Activated naive CD4-positive, alpha-beta T cell treated with anti-CD3 and anti-CD28 coated beads, Interleukin-2, amount 10 ng/mL, durations not matched to agents 7 days and 5 days (primary cell): ENCODE measurements around the gene ICE1.
A peak's percentile ranks its signal among the peaks of the same experiment; 100 is the strongest.
"Not testable (repeated sequence)": the region's sequence is repeated elsewhere in the genome, so short reads cannot be mapped to it uniquely, and the experiment has no call there.

Experiments used
- CTCF ChIA-PET: fragments of 350-600 bp; sonication (Branson Sonifier 250); formaldehyde crosslinking; loops from one replicate; lab custom pipeline; 2021; ENCODE audit warnings: antibody characterized with exemption; lab: Charles Lee
- DNase-seq: peaks from one replicate; pipeline ENCODE4 v3.0.0-alpha.2; 2020
- H3K27ac Mint-ChIP-seq: one replicate; pipeline ENCODE4 v1.8.0; 2021; ENCODE audit warnings: mild to moderate bottlenecking, moderate library complexity, mixed read lengths
- H3K27me3 Mint-ChIP-seq: one replicate; pipeline ENCODE4 v1.8.0; 2021; ENCODE audit warnings: mild to moderate bottlenecking, mixed read lengths
- H3K36me3 Mint-ChIP-seq: one replicate; pipeline ENCODE4 v1.8.0; 2021; ENCODE audit warnings: mixed read lengths
- H3K4me1 Mint-ChIP-seq: one replicate; pipeline ENCODE4 v1.8.0; 2021; ENCODE audit warnings: mixed read lengths
- H3K4me3 Mint-ChIP-seq: one replicate; pipeline ENCODE4 v1.8.0; 2021; ENCODE audit warnings: mild to moderate bottlenecking, moderate library complexity, mixed read lengths
- H3K9me3 Mint-ChIP-seq: one replicate; pipeline ENCODE4 v1.8.0; 2021; ENCODE audit warnings: mixed read lengths

ICE1 gene

GRCh38 chr5:5504325-5504724 is 81.8 kb downstream of the ICE1 start:
- no peak for DNase-seq
- Mint-ChIP-seq H3K4me3 (no peak overlapping the region), H3K27me3 (peaks cover 34% of the 10 kb centered on the region), H3K4me1 (no peaks in the 10 kb centered on the region), H3K36me3 (no peaks in the 10 kb centered on the region), H3K9me3 (peaks cover 11% of the 10 kb centered on the region), H3K27ac (no peak overlapping the region)
- CTCF ChIA-PET = interaction anchor here (0.7 kb wide), 1 partner anchor 1968 kb away, joined by 4 read pairs; no protein-coding TSS in a partner anchor

DNA sequence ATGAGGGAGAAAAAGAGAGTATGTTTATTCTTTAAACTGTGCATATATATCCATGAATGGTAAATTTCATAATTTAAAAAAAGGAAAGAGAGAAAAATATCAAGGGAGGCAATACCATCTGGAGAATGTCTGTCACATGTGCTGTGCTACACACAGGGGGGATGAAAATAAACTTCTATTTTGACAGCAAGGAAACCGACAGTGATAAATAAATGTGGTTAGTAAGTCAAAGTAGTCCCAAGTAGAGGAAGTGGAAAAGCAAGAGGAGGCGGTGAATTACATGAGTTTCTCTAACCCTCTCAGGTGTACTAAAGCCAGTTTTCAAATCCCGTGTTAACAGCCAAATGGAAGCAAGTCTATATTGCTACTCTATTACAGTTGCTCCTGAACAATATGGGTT is 83.3 kb downstream of the ICE1 start:
- peaks cover 40% of the 10 kb centered on the region for H3K27me3 Mint-ChIP-seq
- H3K36me3 Mint-ChIP-seq = no peaks in the 10 kb centered on the region
- no peak overlapping the region for H3K27ac Mint-ChIP-seq
- peaks cover 11% of the 10 kb centered on the region for H3K9me3 Mint-ChIP-seq
- no peak for DNase-seq
- no peaks in the 10 kb centered on the region for H3K4me1 Mint-ChIP-seq
- no peak overlapping the region for H3K4me3 Mint-ChIP-seq
- CTCF ChIA-PET = no interaction called here

- no peaks in the 10 kb centered on the region for H3K4me1 Mint-ChIP-seq
- no peak overlapping the region for H3K27ac Mint-ChIP-seq
- no peak for DNase-seq
- no peaks in the 10 kb centered on the region for H3K36me3 Mint-ChIP-seq
- peaks cover 11% of the 10 kb centered on the region for H3K9me3 Mint-ChIP-seq
- CTCF ChIA-PET = interaction anchor here (0.8 kb wide), 1 partner anchor 14 kb away, joined by 3 read pairs; no protein-coding TSS in a partner anchor
- H3K27me3 Mint-ChIP-seq = peaks cover 31% of the 10 kb centered on the region
- H3K4me3 Mint-ChIP-seq = no peak overlapping the region
These were observed 85.9 kb downstream of the ICE1 start for GRCh38 chr5:5508391-5508790.

DNA sequence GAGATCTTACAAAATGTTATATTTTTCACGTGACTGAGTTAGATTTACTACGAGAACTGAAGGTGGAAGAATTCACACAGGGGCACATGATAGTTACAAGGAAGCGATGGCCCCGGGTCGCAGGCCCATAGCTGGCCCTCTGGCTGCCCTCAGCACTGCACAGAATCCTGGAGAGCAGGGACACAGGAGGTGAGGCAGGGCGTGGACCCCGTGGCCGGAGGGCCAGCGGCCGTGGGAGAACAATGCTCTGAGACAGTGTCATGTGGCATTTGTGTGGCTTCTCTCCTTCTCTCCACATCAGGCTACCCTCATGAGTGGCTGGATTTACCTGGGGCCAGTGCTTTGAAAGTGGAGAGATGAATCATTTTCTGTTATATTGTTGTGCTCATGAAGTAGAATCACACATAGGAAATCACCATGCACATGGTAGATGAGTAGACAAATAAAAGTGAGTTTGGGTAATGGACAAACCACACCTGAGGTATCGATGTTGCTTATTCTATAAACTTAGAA is 89.5 kb downstream of the ICE1 start:
- CTCF ChIA-PET = no interaction called here
- Mint-ChIP-seq H3K36me3 (no peaks in the 10 kb centered on the region), H3K27me3 (peaks cover 37% of the 10 kb centered on the region), H3K27ac (no peak overlapping the region), H3K9me3 (no peaks in the 10 kb centered on the region), H3K4me1 (no peaks in the 10 kb centered on the region), H3K4me3 (no peak overlapping the region)
- DNase-seq = no peak

DNA sequence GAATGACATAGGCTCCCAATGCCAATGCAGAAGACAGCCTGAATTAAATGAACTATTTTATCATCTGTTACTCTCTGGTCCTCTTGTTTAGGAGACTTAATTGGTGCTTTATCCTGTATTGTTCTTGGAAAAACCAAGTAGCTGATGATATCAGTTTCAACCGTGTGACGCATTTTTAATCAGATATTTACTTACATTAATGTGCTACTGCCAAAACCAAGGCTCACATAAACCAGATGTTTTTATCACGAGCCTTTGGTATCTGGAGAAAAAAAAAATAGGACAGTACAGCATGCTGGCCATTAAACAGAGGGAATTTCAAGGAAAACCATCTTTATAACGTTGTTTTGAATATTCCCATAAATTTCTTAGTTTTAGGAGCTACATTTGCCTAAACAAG is 90.1 kb downstream of the ICE1 start:
- no peak for DNase-seq

DNA sequence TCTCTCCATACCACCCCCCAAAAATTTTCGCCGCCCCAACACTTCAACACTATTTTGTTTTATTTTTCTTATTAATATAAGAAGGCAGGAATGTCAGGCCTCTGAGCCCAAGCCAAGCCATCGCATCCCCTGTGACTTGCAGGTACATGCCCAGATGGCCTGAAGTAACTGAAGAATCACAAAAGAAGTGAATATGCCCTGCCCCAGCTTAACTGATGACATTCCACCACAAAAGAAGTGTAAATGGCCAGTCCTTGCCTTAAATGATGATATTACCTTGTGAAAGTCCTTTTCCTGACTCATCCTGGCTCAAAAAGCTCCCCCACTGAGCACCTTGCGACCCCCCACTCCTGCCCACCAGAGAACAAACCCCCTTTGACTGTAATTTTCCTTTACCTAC is 98.1 kb downstream of the ICE1 start:
- H3K4me1 Mint-ChIP-seq = peaks cover 25% of the 10 kb centered on the region
- H3K27ac Mint-ChIP-seq, H3K9me3 Mint-ChIP-seq, DNase-seq, H3K4me3 Mint-ChIP-seq, CTCF ChIA-PET: not testable (repeated sequence)
- peaks cover 14% of the 10 kb centered on the region for H3K36me3 Mint-ChIP-seq
- peaks cover 11% of the 10 kb centered on the region for H3K27me3 Mint-ChIP-seq

More for the DNA sequence above, 90.1 kb downstream of the ICE1 start:
- Mint-ChIP-seq H3K36me3 (no peaks in the 10 kb centered on the region), H3K4me3 (no peak overlapping the region), H3K27ac (no peak overlapping the region), H3K9me3 (no peaks in the 10 kb centered on the region), H3K4me1 (no peaks in the 10 kb centered on the region), H3K27me3 (peaks cover 41% of the 10 kb centered on the region)
- CTCF ChIA-PET = interaction anchor here (0.7 kb wide), 1 partner anchor 244 kb away, joined by 4 read pairs; no protein-coding TSS in a partner anchor

GRCh38 chr5:5521029-5521428 is 98.6 kb downstream of the ICE1 start:
- no peak for DNase-seq
- peaks cover 10% of the 10 kb centered on the region for H3K9me3 Mint-ChIP-seq

DNA sequence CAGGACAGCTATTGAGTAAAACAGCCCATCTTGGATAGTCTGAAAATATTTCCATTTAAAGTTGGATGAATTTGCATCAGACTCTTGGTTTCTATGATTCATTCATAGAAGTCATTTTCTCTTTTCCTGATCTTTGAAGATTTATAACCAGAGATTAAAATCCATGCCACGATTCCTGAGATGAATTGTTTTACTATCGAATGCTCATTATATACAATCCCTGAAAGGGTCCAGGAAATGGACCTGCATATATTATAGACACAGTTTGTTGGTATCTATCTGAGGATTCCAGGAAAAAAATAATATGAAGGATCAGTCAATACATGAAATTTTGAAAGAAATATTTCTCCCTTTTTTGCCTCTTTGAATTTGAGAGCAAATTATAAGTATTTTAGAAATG is 99.0 kb downstream of the ICE1 start:
- H3K9me3 Mint-ChIP-seq = peaks cover 10% of the 10 kb centered on the region
- no peak overlapping the region for H3K4me3 Mint-ChIP-seq

More at GRCh38 chr5:5521029-5521428, 98.6 kb downstream of the ICE1 start:
- Mint-ChIP-seq H3K36me3 (peaks cover 15% of the 10 kb centered on the region), H3K27ac (no peak overlapping the region), H3K4me3 (no peak overlapping the region), H3K27me3 (peaks cover 10% of the 10 kb centered on the region), H3K4me1 (peaks cover 25% of the 10 kb centered on the region)
- CTCF ChIA-PET = no interaction called here

DNA sequence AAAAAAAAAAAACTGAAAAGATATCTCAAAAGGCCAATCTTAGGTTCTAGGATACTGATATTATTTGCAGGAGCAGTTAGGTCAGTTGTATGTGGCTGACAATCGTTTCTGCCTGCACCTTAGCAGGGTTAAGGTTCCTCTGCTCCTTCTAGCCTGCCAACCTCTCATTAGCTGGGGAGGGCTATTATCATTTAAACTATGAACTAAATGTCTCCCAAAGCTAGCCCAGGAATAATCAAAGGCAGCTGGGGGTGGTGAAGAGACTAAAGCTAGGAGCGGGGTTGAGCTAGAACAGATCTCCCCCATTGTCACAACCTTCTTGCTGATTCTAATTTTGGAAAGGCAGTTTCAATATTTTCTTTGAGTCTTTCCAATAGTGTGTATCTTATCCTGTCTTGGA is 99.9 kb downstream of the ICE1 start:
- Mint-ChIP-seq H3K9me3 (peaks cover 11% of the 10 kb centered on the region), H3K4me3 (no peak overlapping the region), H3K27ac (no peak overlapping the region), H3K4me1 (peaks cover 25% of the 10 kb centered on the region), H3K36me3 (peaks cover 16% of the 10 kb centered on the region), H3K27me3 (no peaks in the 10 kb centered on the region)
- CTCF ChIA-PET = interaction anchor here (0.6 to 0.9 kb wide), 2 partner anchors 25 to 758 kb away, joined by 3 to 5 read pairs; no protein-coding TSS in a partner anchor
- no peak for DNase-seq

More for the DNA sequence above, 99.0 kb downstream of the ICE1 start:
- H3K27ac Mint-ChIP-seq = no peak overlapping the region
- H3K4me1 Mint-ChIP-seq = peaks cover 25% of the 10 kb centered on the region
- no peak for DNase-seq
- peaks cover 5% of the 10 kb centered on the region for H3K27me3 Mint-ChIP-seq
- peaks cover 16% of the 10 kb centered on the region for H3K36me3 Mint-ChIP-seq
- CTCF ChIA-PET = no interaction called here

- Mint-ChIP-seq H3K27me3 (no peaks in the 10 kb centered on the region), H3K36me3 (peaks cover 16% of the 10 kb centered on the region), H3K9me3 (peaks cover 12% of the 10 kb centered on the region), H3K4me3 (peak overlapping the region; percentile 8), H3K4me1 (peaks cover 25% of the 10 kb centered on the region), H3K27ac (peak overlapping the region; percentile 75)
- CTCF ChIA-PET = no interaction called here
- DNase-seq = peak; percentile 52
These were observed 100.6 kb downstream of the ICE1 start for GRCh38 chr5:5523066-5523505.

GRCh38 chr5:5524327-5524726 is 101.8 kb downstream of the ICE1 start:
- DNase-seq = no peak
- CTCF ChIA-PET = interaction anchor here (0.7 kb wide), 1 partner anchor 27 kb away, joined by 3 read pairs; no protein-coding TSS in a partner anchor
- Mint-ChIP-seq H3K36me3 (peaks cover 16% of the 10 kb centered on the region), H3K4me1 (peaks cover 25% of the 10 kb centered on the region), H3K4me3 (no peak overlapping the region), H3K27ac (peak overlapping the region; percentile 75), H3K9me3 (peaks cover 16% of the 10 kb centered on the region), H3K27me3 (no peaks in the 10 kb centered on the region)

DNA sequence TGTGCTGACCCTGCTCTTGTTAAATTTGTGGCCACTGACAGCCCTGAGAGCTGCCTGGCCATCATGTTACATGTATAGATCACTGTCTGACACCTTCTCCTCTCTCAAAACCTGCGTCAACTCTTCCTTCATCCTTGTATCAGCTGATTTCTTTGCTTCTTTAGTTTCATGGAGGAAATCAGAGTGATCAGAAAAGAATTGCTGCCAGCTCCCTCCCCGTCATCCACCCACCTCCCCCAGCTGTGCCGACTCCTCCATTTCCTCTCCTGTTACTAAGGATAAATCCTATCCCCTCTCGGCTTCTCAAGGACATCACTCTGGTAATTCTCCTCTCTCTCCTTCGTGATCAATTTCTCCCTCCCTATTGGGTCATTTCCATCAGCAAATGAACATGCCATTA is 108.9 kb downstream of the ICE1 start:
- no peaks in the 10 kb centered on the region for H3K4me1 Mint-ChIP-seq
- peaks cover 22% of the 10 kb centered on the region for H3K27me3 Mint-ChIP-seq
- CTCF ChIA-PET = no interaction called here
- peaks cover 6% of the 10 kb centered on the region for H3K9me3 Mint-ChIP-seq
- DNase-seq = no peak
- H3K4me3 Mint-ChIP-seq = no peak overlapping the region
- H3K27ac Mint-ChIP-seq = no peak overlapping the region
- no peaks in the 10 kb centered on the region for H3K36me3 Mint-ChIP-seq

DNA sequence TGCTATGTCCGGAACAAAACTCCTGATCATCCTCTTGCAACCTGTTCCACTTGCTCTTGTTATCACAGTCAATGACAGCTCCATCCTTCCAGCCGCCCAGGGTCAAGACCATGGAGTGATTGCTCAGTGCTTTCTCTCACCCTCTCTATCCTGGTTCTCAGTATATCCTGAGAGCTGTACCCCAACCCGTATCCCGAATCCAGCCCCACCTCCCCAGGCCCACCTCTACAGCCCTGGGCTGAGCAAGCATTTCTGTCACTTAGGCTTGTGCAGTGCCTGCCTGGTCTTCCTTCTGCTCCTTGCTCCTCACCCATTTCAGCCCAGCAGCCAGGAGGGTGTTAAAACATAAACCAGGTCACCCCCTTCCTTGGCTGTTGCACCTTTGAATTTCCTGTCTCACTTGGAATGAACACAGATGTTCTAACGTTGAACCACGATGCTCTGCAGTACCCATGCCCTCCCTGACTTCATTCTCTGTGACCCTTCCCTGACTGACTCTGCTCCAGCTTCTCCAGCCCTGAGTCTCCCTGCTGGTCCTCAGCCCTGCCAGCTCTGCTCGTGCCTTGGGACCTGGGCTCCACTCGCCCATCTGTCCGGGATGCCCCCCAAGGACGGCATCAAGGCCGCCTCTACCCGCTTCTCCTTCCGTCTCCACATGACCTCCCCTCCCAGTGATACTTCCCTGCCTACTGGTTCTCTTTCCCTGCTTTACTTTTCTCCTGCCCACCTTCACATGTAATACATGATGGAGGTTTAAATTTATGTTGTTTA is 110.0 kb downstream of the ICE1 start:
- Mint-ChIP-seq H3K9me3 (peaks cover 4% of the 10 kb centered on the region), H3K4me3 (no peak overlapping the region), H3K4me1 (no peaks in the 10 kb centered on the region), H3K36me3 (no peaks in the 10 kb centered on the region), H3K27ac (no peak overlapping the region), H3K27me3 (peaks cover 28% of the 10 kb centered on the region)
- no peak for DNase-seq
- CTCF ChIA-PET = no interaction called here

DNA sequence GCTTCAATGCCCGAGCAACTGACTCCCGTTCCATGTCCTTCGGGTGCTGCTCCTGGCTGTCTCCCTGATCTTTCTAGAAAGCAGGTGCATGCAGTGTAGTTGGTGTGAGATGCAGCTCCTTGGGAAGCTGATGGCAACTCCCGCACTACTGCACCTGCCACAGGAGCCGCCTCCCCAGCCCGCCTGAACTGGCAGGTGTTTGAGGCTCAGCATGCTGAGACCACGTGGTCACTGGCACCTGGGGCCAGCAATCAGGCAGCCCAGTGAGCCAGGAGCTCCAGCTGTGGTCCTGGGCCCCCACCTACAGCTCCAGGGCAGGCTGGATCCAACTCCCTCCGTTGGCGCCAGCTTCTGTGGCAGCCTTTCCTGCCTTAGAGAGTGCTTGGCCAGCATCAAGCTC is 111.5 kb downstream of the ICE1 start:
- CTCF ChIA-PET = no interaction called here
- Mint-ChIP-seq H3K36me3 (no peaks in the 10 kb centered on the region), H3K27ac (no peak overlapping the region), H3K4me1 (no peaks in the 10 kb centered on the region), H3K4me3 (no peak overlapping the region), H3K27me3 (peaks cover 28% of the 10 kb centered on the region), H3K9me3 (peaks cover 2% of the 10 kb centered on the region)
- DNase-seq = no peak

DNA sequence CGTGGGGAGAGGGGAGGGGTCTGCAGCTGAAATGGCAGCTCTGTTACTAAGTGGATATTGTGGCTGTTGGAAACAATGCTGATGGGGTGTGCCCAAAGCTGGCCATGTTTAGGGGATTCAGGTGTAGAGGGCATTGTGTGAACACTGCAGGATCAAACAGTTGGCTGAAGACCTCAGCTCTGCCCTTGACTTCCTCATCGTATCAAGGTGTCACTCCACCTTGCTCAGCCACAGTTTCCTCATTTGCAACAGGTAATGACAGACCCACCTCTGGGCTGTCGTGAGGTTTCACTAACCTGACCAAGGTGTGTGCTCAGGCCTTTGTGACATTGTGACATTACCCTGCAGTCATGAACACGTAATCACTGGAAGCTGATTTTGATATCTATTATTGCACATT is 111.9 kb downstream of the ICE1 start:
- CTCF ChIA-PET = no interaction called here
- no peak for DNase-seq
- no peaks in the 10 kb centered on the region for H3K9me3 Mint-ChIP-seq
- H3K36me3 Mint-ChIP-seq = no peaks in the 10 kb centered on the region
- H3K27me3 Mint-ChIP-seq = peaks cover 28% of the 10 kb centered on the region
- H3K4me1 Mint-ChIP-seq = no peaks in the 10 kb centered on the region
- no peak overlapping the region for H3K27ac Mint-ChIP-seq
- no peak overlapping the region for H3K4me3 Mint-ChIP-seq
